Measurements from ENCODE around the gene ABTB2.

The ABTB2 gene

GRCh38 chr11:34328632-34328910 lies 29.2 kb downstream of the ABTB2 start:
- TF ChIP-seq CTCF (IDR thresholded peaks at IDR 0.05; ENCODE audit: extremely low read depth, missing control alignments): no peak
- no peak for DNase-seq (ENCODE audit: low spot score)

- no peak for TF ChIP-seq CTCF (IDR thresholded peaks at IDR 0.05; ENCODE audit: extremely low read depth, missing control alignments)
- no peak for DNase-seq (ENCODE audit: low spot score)
Measured at GRCh38 chr11:34327804-34328631, 29.8 kb downstream of the ABTB2 start.

- TF ChIP-seq CTCF (IDR thresholded peaks at IDR 0.05; ENCODE audit: extremely low read depth, missing control alignments): no peak
- DNase-seq (ENCODE audit: low spot score): no peak
Measured at GRCh38 chr11:34324466-34324865, 33.3 kb downstream of the ABTB2 start.

GRCh38 chr11:34323601-34324000 lies 34.2 kb downstream of the ABTB2 start:
- no peak for TF ChIP-seq CTCF (IDR thresholded peaks at IDR 0.05; ENCODE audit: extremely low read depth, missing control alignments)
- DNase-seq (ENCODE audit: low spot score): no peak

GRCh38 chr11:34318111-34319037 lies 39.4 kb downstream of the ABTB2 start:
- DNase-seq (ENCODE audit: low spot score): no peak
- no peak for TF ChIP-seq CTCF (IDR thresholded peaks at IDR 0.05; ENCODE audit: extremely low read depth, missing control alignments)

GRCh38 chr11:34317666-34318065 lies 40.1 kb downstream of the ABTB2 start:
- no peak for DNase-seq (ENCODE audit: low spot score)
- no peak for TF ChIP-seq CTCF (IDR thresholded peaks at IDR 0.05; ENCODE audit: extremely low read depth, missing control alignments)

- no peak for TF ChIP-seq CTCF (IDR thresholded peaks at IDR 0.05; ENCODE audit: extremely low read depth, missing control alignments)
- no peak for DNase-seq (ENCODE audit: low spot score)
Measured at GRCh38 chr11:34317036-34317360, 40.8 kb downstream of the ABTB2 start.

Measured in GM20000 (cell line).